Measurements from ENCODE around the gene LDB1.
A peak's percentile ranks its signal among the peaks of the same experiment; 100 is the strongest.

Gene LDB1

GRCh38 chr10:102135956-102136526, 15.9 kb upstream of the LDB1 start:
- no peak for FAIRE-seq

DNA sequence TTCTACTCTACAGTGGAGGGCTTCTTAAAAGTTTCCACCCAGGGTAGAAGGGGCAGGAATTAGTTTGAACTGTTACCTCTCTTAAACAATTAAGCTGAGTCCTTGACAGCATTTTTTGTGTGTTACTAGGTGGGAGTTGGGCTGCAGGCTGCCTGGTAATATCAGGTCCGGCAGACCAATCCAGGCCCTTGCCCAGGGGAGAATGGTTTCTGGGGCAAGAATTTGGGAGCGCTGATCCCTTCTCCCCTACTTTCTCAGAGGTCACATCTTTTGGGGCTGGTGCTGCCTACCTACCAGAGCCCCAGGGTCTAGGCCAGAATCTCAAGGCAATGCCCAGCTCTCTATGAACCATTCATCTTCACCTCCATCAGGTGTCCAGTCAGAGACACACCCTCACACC, 14.2 kb upstream of the LDB1 start:
- FAIRE-seq = no peak

- no peak for FAIRE-seq
Observed at GRCh38 chr10:102133373-102134195, 13.4 kb upstream of the LDB1 start.

DNA sequence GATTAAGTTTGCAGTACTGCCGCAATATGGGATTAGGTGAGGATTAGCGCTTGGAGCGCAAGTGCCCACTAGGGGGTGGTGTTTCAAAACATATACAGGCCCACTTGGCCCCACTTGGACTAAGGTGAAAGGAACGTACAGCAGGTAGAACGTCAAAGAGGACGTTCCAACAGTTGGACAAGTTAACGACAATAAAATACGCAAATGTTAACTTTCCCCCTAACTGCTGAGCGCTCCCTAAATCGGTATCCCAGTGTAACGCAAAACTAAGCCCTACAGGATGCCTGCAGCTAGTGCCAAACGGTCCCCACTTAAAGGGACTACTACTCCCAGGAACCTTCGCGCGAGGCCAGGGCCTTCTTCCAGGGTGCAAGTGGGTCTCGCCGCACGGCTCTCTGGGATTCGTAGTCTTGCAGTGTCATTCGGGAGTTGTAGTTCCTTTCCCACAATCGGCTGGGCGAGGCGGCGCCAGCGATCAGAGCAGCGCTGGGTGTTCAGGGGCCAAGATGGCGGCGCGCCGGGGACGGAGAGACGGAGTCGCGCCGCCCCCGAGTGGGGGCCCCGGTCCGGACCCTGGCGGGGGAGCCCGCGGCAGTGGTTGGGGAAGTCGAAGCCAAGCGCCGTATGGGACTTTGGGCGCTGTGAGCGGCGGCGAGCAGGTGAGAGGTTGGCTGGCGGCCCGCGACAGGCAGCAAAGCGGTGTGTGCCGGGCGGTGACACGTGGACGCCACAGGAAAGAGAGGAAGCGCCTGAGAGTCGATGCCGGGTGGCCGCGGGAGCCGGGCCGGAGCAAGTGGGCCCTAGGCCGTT, 12.6 kb upstream of the LDB1 start, which contains the start of gene PPRC1:
PPRC1 (plus strand) TSS at position 478 of the 810 bp plus-strand sequence; CDS start at position 507, 29 bp downstream.
- peak; percentile 60 for FAIRE-seq

DNA sequence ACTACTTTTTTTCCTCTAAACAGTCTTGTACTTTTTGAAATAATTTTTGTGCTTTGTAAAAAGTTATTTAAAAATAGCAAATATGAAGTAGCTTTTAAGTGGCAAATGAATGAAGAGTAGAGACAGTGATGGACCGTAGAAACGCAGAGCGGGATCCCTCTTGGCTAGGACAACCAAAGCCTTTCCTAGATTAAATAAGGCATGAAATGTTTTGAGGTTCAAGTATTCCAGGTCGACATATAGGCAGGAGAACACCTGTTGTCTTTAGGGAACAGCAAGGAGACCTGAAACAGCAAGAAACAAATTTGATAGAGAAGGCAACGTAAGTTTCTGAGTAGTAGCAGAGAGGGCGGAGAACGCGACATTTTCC, 12.0 kb upstream of the LDB1 start:
- no peak for FAIRE-seq

DNA sequence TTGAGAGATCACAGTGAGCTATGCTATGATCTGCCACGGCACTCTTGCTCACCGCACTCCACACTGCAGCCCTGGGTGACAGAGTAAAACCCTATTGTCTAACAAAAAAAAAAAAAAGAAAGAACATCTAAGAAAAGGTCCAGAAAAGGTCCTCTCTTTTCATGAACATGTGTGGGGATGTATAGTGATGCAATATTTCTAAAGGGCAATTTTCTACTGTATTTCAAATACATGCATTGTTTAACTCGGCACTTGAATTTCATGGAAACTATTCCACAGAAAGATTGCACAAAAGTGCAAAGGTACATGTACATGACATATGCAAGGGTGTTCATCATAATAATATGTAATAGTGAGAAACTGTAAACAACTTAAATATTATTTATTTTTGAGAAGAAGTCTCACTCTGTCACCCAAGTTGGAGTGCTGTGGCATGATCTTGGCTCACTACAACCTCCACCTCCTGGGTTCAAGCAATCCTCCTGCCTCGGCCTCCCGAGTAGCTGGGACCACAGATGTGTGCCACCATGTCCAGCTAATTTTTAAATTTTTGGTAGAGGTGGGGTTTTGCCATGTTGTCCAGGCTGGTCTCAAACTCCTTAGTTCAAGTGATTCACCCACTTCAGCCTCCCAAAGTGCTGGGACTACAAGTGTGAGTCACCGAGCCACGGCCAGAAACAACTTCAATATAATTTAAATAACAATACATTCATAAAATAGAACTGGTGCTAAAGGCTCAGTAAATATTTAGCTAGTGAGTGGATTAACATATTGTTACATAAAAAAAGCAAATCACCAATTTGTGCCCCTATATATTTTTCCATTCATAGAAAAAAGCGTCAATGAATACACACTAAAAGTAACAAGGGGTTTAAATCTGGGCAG, 11.4 kb upstream of the LDB1 start:
- no peak for FAIRE-seq

- FAIRE-seq = no peak
Observed at GRCh38 chr10:102123223-102123622, 3.1 kb upstream of the LDB1 start.

DNA sequence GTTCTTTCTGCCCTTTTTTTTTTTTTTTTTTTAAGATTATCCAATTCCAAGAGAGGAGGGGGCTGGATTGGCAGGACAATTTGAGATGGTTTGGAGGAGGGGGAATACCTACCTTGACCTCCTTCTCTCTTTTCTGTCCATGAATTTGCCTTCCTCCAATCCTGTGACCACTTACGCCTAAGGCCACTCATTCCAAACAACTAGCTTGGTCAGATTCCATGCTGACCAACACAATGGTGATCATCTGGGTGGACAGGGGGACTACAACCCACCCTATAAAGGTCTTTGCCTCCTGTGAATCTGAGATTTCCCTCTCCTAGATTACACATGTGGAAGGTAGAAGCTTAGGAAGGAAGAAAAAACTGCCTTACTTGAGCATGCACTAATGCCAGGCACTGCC, 2.3 kb upstream of the LDB1 start:
- FAIRE-seq = no peak

DNA sequence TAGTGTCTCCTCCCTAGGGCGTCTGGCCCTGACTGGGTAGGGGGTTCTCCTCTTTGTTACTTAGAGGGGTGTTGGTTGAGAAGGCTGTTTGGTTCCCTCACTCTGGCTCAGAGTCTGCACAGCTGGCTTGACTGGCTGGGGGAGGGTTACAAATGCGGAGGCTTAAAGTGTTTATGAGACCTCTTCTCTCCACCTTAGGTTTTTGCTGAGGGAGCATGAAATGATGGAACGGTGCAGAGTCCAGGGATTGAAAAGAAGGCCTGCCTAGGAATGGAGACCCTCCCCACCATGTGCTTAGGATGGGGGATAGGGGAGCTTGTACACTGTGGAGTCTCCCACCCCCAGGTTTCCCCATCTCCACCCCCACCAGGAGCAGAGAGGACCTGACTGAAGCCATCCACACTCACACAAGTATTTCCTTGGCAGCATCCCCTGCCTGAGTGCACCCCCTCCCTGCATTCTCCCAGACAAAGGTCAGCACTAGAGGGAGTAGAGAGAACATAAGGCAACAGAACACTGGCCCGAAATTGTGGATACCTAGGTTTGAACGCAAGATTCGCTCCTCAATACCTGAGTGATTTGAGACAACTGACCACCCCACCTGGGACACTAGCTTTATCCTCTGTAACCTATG, 1.7 kb upstream of the LDB1 start:
- FAIRE-seq = no peak

DNA sequence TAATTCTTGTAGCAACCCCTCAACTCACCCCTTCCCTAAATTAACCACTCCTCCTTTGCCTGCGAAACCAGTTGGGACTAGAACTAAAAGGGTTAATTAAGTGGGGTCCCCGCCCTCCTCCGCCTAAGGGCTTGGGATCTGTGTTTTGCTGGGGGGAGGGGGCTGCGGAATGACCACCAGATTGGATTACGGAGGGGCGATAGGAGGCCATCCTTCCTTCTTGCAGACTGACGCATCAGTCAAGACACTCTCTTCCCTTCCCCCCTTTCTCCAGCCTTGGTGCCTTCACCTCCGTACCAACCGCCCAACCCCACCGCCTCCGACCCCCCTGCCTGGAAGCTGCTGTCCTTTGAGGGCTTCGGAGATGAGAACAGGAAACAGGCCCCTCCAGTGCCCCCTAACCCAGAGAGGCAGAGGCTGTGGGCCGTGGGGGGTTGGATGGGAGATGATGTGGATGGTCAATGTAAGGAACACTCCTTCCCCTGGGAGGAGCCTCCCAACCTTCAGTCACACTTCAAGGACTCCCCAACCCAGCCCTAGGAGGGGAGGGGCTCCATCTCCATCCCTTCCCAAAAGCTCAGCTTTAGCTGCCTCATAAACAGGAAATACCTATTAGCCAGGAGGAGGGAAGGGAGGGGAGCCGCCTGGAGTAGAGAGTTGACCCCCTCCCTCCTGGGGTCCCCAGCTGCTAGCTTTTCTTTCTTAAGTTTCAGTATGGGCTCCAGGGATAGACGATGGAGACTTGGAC, 997 bp upstream of the LDB1 start:
- peak; percentile 88 for FAIRE-seq

DNA sequence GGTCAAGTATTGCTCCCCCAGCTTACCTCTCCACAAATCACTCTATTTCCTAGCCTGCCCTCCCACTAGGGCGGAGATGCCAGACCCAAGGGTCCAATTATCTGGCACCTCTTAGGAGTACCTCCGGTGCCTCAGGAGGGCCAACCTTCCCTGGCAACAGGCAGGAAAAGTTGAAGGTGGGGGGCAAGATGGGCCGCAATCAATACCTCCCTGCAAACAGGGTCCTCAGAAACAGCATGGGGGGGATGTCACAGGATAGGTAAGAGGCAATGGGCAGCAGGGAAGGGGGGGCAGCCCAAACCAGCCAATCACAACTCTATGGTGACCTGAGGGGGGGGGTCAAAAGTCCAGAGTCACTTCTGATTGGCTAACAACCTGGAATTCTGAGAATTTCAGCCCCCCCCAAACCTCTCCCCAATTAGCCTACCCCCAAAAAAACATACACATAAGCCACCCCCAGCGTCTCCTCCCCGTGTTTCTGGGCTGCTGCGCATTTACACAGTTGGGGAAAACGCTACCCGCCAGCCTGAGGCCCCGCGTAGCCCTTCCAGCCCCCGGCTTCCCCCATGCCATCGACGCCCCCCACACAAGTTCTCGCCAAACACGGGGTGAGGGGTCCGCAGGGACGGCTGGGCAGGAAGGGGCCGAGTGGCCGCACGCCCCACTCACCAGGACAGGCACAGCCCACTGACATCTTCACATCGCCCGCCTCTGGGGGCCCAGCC, 589 bp downstream of the LDB1 start:
- FAIRE-seq = no peak

DNA sequence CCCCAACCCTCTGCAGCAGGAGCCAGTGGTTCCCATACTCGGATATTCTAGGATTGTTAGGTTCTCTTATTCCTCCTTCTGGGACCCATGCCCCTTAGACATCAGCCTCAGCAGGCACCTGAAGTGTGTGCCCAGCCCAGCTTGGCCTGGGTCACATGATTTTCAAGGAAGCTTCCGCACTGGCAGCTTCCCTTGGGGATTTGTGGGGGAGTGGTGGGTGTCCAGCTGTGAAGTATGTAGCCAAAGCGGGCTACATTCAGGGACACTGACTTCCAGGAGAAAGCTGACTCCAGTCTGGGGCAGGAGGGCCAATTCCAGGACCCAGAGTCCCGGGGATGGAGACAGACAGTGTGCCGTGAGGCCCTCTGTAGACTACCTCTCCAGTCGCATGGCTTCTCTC, 1.3 kb downstream of the LDB1 start:
- no peak for FAIRE-seq

DNA sequence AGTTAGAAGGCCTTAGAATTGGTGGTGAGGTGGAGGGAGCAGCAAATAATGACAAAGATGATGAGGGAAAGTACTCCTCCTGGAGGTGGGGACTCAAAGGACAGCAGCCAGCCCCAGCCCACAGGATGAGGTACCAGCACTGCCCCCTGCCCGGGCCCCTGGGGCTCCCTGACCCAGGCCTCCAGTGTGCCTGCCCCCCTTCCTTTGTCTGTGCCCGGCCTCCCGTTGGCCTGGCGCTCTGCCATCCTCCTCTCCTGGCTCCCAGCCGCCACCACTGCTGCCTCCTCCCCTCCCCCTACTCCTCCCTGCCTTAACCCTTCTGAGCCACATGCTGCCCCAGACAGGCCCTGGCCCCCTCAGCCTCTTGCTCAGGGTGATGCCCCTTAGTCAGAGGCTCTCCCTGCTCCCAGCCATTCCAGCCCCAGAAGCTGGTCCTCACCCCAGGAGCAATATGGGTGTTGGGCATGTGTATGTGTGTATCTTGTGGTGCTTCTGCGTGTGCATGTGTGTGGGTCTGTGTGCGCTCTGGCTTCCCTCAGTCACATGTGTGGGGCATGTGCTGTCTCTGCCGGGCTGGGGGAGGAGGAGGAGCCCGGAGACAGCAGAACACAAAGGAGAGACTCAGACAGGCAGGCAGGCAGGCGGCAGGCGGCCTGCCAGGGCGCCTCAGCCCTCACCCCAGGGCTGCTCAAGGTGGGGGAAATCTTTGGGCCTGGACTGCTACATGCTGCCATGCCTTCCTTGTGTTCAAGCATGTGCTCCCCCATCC, 2.6 kb downstream of the LDB1 start:
- FAIRE-seq = no peak

DNA sequence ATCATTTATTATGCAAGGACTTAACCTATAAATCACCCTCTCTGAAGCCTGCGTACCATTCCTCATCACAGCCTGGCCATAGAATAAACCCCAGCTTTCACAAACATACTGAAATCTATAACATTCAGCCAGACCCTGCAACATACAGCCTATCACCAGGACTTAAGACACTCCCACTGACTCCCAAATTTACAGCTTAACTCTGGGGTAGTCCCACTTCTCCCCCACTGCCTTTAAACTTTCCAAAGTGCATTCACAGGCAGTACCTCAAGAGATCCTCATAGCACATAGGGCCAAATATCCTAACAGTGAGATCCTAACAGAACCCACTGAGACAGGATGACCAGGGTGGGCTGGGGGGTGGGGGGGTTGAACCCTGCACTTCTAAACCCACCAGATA, 3.5 kb downstream of the LDB1 start:
- FAIRE-seq = no peak

DNA sequence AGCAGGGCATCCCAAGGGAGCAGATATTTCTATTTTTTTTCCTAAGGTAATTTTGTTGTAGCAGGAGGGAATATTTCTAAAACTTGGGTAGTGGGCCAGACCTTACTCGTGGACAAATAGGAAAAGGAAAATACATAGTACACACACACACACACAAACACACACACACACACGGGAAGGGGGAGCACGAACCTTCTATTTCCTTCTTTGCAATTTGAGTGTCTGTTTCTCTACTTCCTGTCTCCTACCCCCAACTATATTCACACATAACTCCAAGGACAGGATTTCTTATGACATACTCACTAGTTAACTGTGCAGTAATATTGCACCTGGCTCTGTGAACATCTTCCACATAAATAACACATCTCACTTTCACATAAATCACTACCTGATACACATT, 4.4 kb downstream of the LDB1 start:
- no peak for FAIRE-seq

- peak; percentile 29 for FAIRE-seq
Observed at GRCh38 chr10:102114861-102115618, 5.1 kb downstream of the LDB1 start.

GRCh38 chr10:102113956-102114857, 6.0 kb downstream of the LDB1 start:
- no peak for FAIRE-seq
